SK-N-MC (cell line): Measurements from ENCODE around the gene CACNB1.
"Not testable (repeated sequence)": the region's sequence is repeated elsewhere in the genome, so short reads cannot be mapped to it uniquely, and the experiment has no call there.

Source experiments
- DNase-seq: peaks from one replicate; pipeline ENCODE4 v3.0.0-alpha.2; 2011; ENCODE audit warnings: low read depth, low spot score
- H3K27ac ChIP-seq: fragments of 200-600 bp; sonication (generic); 2 replicates; pipeline ENCODE4 v1.5.1; 2016; ENCODE audit warnings: mixed run types
- H3K36me3 ChIP-seq: fragments of 200-600 bp; sonication (generic); 2 replicates; pipeline ENCODE4 v1.6.1; 2017; ENCODE audit warnings: antibody characterized with exemption, low read length, mixed read lengths; ENCODE audit not compliant: insufficient read depth
- H3K4me3 ChIP-seq: fragments of 200-600 bp; sonication (generic); 2 replicates; pipeline ENCODE4 v1.5.1; 2016
- H3K9ac ChIP-seq: fragments of 200-600 bp; sonication (generic); 2 replicates; pipeline ENCODE4 v1.8.0; 2017; ENCODE audit warnings: mixed run types, mixed read lengths; ENCODE audit not compliant: insufficient read length
- H3K9me3 ChIP-seq: fragments of 200-600 bp; sonication (generic); 2 replicates; pipeline ENCODE4 v1.6.1; 2017; ENCODE audit warnings: low read depth, mild to moderate bottlenecking, antibody characterized with exemption, low read length, moderate library complexity, mixed read lengths
- EZH2 ChIP-seq: fragments of 200-600 bp; sonication (generic); IDR thresholded peaks from one replicate; pipeline ENCODE4 v1.6.1; 2017; ENCODE audit warnings: antibody characterized with exemption
- FOXP2 ChIP-seq: optimal IDR thresholded peaks from 2 replicates; pipeline ENCODE3; 2011; ENCODE audit warnings: mild to moderate bottlenecking, moderate library complexity; ENCODE audit not compliant: insufficient read depth; ENCODE audit errors: extremely low read length, control extremely low read depth
- POLR2AphosphoS5 ChIP-seq: IDR thresholded peaks from 2 replicates; pipeline ENCODE4 v1.6.1; 2012; ENCODE audit warnings: mild to moderate bottlenecking, low read depth, low read length, borderline replicate concordance

The CACNB1 gene

GRCh38 chr17:39134878-39135277, 62.6 kb downstream of the CACNB1 start:
- H3K27ac ChIP-seq: no peak overlapping the region
- no peak overlapping the region for H3K9ac ChIP-seq
- H3K9me3 ChIP-seq: no peaks in the 10 kb centered on the region
- H3K36me3 ChIP-seq: no peaks in the 10 kb centered on the region
- H3K4me3 ChIP-seq: no peak overlapping the region
- no peak for DNase-seq
- no peak for TF ChIP-seq FOXP2
- TF ChIP-seq POLR2AphosphoS5: no peak
- TF ChIP-seq EZH2: no peak

- Histone ChIP-seq H3K9me3 (no peaks in the 10 kb centered on the region), H3K4me3 (no peak overlapping the region; the same call in 1 of the 2 replicates), H3K9ac (no peak overlapping the region), H3K27ac (peak overlapping the region; percentile 27; the same call in 1 of the 2 replicates), H3K36me3 (no peaks in the 10 kb centered on the region)
- TF ChIP-seq EZH2 (no peak), POLR2AphosphoS5 (peak; percentile 43; the same call in 1 of the 2 replicates), FOXP2 (no peak)
- peak; percentile 70 for DNase-seq
Measured at GRCh38 chr17:39132192-39132610, 65.3 kb downstream of the CACNB1 start.

DNA sequence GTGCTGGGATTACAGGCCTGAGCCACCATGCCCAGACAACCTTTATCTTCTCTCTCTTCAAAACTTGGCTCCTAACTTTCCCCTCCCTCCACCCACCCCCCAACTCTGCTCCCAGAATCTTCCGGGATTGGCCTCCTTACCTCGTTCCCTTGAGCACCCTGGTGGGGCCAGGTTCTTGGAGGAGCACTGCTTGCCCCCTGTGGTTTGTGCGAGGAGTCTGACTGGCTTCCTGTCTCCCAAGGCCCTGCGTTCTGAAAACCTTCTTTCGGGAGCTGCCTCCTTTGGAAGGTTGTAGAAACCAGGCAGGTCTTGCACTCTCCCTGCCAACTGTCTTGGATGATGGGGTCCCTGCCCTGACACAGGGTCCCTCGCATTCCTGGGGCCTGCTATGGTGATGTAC, 65.9 kb downstream of the CACNB1 start:
- no peak for DNase-seq
- Histone ChIP-seq H3K9me3 (no peaks in the 10 kb centered on the region), H3K27ac (peak overlapping the region; percentile 27; the same call in 1 of the 2 replicates), H3K4me3 (no peak overlapping the region; the same call in 1 of the 2 replicates), H3K9ac (no peak overlapping the region), H3K36me3 (no peaks in the 10 kb centered on the region)
- no peak for TF ChIP-seq POLR2AphosphoS5
- no peak for TF ChIP-seq FOXP2
- no peak for TF ChIP-seq EZH2

GRCh38 chr17:39130205-39130604, 67.3 kb downstream of the CACNB1 start:
- no peak for TF ChIP-seq POLR2AphosphoS5
- no peak for TF ChIP-seq EZH2
- DNase-seq: no peak
- H3K4me3 ChIP-seq: no peak overlapping the region
- no peaks in the 10 kb centered on the region for H3K36me3 ChIP-seq
- no peaks in the 10 kb centered on the region for H3K9me3 ChIP-seq
- no peak overlapping the region for H3K27ac ChIP-seq
- H3K9ac ChIP-seq: no peak overlapping the region

- H3K4me3 ChIP-seq, H3K36me3 ChIP-seq, DNase-seq: not testable (repeated sequence)
Measured at GRCh38 chr17:39129544-39129943, 67.9 kb downstream of the CACNB1 start.

GRCh38 chr17:39126436-39126835, 71.0 kb downstream of the CACNB1 start:
- no peaks in the 10 kb centered on the region for H3K9me3 ChIP-seq
- no peak for DNase-seq
- H3K9ac ChIP-seq: no peak overlapping the region
- no peak overlapping the region for H3K4me3 ChIP-seq
- no peak for TF ChIP-seq POLR2AphosphoS5
- TF ChIP-seq EZH2: no peak
- TF ChIP-seq FOXP2: no peak
- no peaks in the 10 kb centered on the region for H3K36me3 ChIP-seq
- no peak overlapping the region for H3K27ac ChIP-seq

More at GRCh38 chr17:39129544-39129943, 67.9 kb downstream of the CACNB1 start:
- H3K27ac ChIP-seq, H3K9me3 ChIP-seq, H3K9ac ChIP-seq: not testable (repeated sequence)

GRCh38 chr17:39125143-39125875, 72.2 kb downstream of the CACNB1 start:
- no peak overlapping the region for H3K27ac ChIP-seq
- DNase-seq: no peak
- no peak overlapping the region for H3K9ac ChIP-seq
- H3K9me3 ChIP-seq: no peaks in the 10 kb centered on the region
- no peak for TF ChIP-seq POLR2AphosphoS5
- TF ChIP-seq EZH2: no peak
- TF ChIP-seq FOXP2: no peak
- H3K36me3 ChIP-seq: no peaks in the 10 kb centered on the region
- no peak overlapping the region for H3K4me3 ChIP-seq

GRCh38 chr17:39123627-39124026, 73.8 kb downstream of the CACNB1 start:
- Histone ChIP-seq H3K9me3 (no peaks in the 10 kb centered on the region), H3K9ac (no peak overlapping the region), H3K27ac (no peak overlapping the region), H3K4me3 (no peak overlapping the region), H3K36me3 (no peaks in the 10 kb centered on the region)
- TF ChIP-seq POLR2AphosphoS5: no peak
- TF ChIP-seq FOXP2: no peak
- no peak for TF ChIP-seq EZH2
- no peak for DNase-seq
